DND-41 (cell line): Measurements from ENCODE around the gene TIGD6.

Experiments
- ATAC-seq: fragments of 200-7000 bp; cut with Tn5 transposase; 3 replicates; pipeline ENCODE4 v1.9.1; 2021; ENCODE audit warnings: low read depth; ENCODE audit not compliant: insufficient read depth
- DNase-seq: peaks from one replicate; pipeline ENCODE4 v3.0.0-alpha.2; 2020
- H2AFZ ChIP-seq: 2 replicates; pipeline ENCODE4 v1.6.0; 2012; ENCODE audit warnings: low read depth, low read length
- H3K27ac ChIP-seq: 2 replicates; pipeline ENCODE4 v1.5.1; 2012; ENCODE audit warnings: low read length, inconsistent platforms
- H3K27me3 ChIP-seq: fragments of 200-600 bp; sonication (generic); 2 replicates; pipeline ENCODE4 v1.6.0; 2012; ENCODE audit warnings: low read length, mild to moderate bottlenecking, inconsistent platforms; ENCODE audit not compliant: insufficient read depth, poor library complexity
- H3K36me3 ChIP-seq: 2 replicates; pipeline ENCODE4 v1.5.1; 2012; ENCODE audit warnings: low read length, inconsistent platforms; ENCODE audit not compliant: insufficient read depth
- H3K4me1 ChIP-seq: 2 replicates; pipeline ENCODE4 v1.5.1; 2012; ENCODE audit warnings: mild to moderate bottlenecking, low read length; ENCODE audit not compliant: insufficient read depth
- H3K4me2 ChIP-seq: 2 replicates; pipeline ENCODE4 v1.6.0; 2012; ENCODE audit warnings: mild to moderate bottlenecking, moderate library complexity, low read length, inconsistent platforms; ENCODE audit not compliant: insufficient read depth
- H3K4me3 ChIP-seq, 2 experiments: fragments of 200-600 bp in 1 of 2; shearing (Covaris generic) in 1 of 2; 2 replicates each; pipeline ENCODE4 v1.5.1; 2012 to 2016; ENCODE audit warnings: inconsistent platforms in 2 of 2, low read length in 2 of 2, mild to moderate bottlenecking in 2 of 2, low read depth in 1 of 2, moderate library complexity in 1 of 2
- H3K79me2 ChIP-seq: 2 replicates; pipeline ENCODE4 v1.6.0; 2012; ENCODE audit warnings: low read length, inconsistent platforms; ENCODE audit not compliant: insufficient read depth
- H3K9ac ChIP-seq: 2 replicates; pipeline ENCODE4 v1.6.0; 2012; ENCODE audit warnings: low read depth, mild to moderate bottlenecking, inconsistent platforms, low read length, moderate library complexity
- H3K9me3 ChIP-seq: 2 replicates; pipeline ENCODE4 v1.5.1; 2012; ENCODE audit warnings: low read length, moderate library complexity, mild to moderate bottlenecking, inconsistent platforms; ENCODE audit not compliant: insufficient read depth, severe bottlenecking
- H4K20me1 ChIP-seq: 2 replicates; pipeline ENCODE4 v1.6.0; 2012; ENCODE audit warnings: low read length; ENCODE audit not compliant: insufficient read depth
- EZH2 ChIP-seq: IDR thresholded peaks from 3 replicates; pipeline ENCODE4 v1.6.1; 2012; ENCODE audit warnings: borderline replicate concordance, low read depth, mild to moderate bottlenecking, moderate library complexity, low read length, inconsistent platforms; ENCODE audit not compliant: severe bottlenecking
- TF ChIP-seq, protein P1 (sequence below): IDR thresholded peaks from 2 replicates; pipeline ENCODE4 v1.5.1; 2012; ENCODE audit warnings: borderline replicate concordance, low read length, moderate library complexity, mild to moderate bottlenecking; ENCODE audit not compliant: poor library complexity, severe bottlenecking; ENCODE audit errors: extremely low read depth

Gene TIGD6

GRCh38 chr5:149969181-149969930 is 31.1 kb downstream of the TIGD6 start:
- no peaks in the 10 kb centered on the region for H3K4me1 ChIP-seq
- H3K27ac ChIP-seq: no peak overlapping the region
- no peak overlapping the region for H3K4me2 ChIP-seq
- H3K4me3 ChIP-seq: no peak overlapping the region
- H3K36me3 ChIP-seq: no peaks in the 10 kb centered on the region; the same call in 1 of the 2 replicates
- H3K27me3 ChIP-seq: no peaks in the 10 kb centered on the region
- H2AFZ ChIP-seq: no peak overlapping the region
- no peak for ATAC-seq
- H4K20me1 ChIP-seq: peaks cover 5% of the 10 kb centered on the region; the same call in 1 of the 2 replicates
- DNase-seq: no peak
- H3K9me3 ChIP-seq: no peaks in the 10 kb centered on the region
- TF ChIP-seq, protein P1, sequence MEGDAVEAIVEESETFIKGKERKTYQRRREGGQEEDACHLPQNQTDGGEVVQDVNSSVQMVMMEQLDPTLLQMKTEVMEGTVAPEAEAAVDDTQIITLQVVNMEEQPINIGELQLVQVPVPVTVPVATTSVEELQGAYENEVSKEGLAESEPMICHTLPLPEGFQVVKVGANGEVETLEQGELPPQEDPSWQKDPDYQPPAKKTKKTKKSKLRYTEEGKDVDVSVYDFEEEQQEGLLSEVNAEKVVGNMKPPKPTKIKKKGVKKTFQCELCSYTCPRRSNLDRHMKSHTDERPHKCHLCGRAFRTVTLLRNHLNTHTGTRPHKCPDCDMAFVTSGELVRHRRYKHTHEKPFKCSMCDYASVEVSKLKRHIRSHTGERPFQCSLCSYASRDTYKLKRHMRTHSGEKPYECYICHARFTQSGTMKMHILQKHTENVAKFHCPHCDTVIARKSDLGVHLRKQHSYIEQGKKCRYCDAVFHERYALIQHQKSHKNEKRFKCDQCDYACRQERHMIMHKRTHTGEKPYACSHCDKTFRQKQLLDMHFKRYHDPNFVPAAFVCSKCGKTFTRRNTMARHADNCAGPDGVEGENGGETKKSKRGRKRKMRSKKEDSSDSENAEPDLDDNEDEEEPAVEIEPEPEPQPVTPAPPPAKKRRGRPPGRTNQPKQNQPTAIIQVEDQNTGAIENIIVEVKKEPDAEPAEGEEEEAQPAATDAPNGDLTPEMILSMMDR: no peak
- no peak for TF ChIP-seq EZH2
- H3K9ac ChIP-seq: no peak overlapping the region
- peaks cover 13% of the 10 kb centered on the region for H3K79me2 ChIP-seq

DNA sequence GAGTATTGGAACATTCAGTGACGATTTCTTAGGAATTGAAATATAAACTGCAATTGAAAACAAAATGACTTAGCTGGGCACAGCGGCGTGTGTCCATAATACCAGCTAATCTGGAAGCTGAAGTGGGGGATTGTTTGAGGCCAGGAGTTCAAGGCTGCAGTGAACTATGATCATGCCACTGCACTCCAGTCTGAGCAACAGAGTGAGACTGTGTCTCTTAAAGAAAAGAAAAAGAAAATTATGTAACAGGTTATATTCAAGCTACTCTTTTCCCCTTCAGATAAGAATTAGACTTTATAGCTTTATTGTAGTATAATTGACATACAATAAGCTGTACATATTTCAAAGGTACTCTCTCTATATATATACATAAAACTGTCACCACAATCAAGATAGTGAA is 33.5 kb downstream of the TIGD6 start:
- no peak overlapping the region for H2AFZ ChIP-seq
- DNase-seq: no peak

DNA sequence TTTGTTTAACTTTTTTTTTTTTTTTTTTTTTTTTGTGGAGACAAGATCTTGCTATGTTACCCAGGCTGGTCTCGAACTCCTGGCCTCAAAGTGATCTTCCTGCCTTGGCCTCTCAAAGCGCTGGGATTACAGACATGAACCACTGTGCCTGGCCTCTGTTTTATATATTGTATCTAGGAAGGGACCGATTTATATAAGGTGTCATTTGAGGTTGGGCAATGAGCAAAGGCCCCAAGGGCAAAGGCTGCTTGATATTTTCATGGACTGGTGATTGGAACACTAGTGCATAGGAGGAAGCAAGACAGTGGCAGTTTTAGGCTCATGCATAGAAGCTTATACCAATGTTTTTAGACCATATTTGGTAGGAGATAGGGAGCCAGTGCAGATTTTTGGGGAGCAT is 36.7 kb downstream of the TIGD6 start:
- no peak for TF ChIP-seq EZH2
- TF ChIP-seq, protein P1: no peak
- no peak for ATAC-seq
- peaks cover 26% of the 10 kb centered on the region for H3K4me1 ChIP-seq

More for the DNA sequence above, 33.5 kb downstream of the TIGD6 start:
- Histone ChIP-seq H4K20me1 (peaks cover 5% of the 10 kb centered on the region; the same call in 1 of the 2 replicates), H3K9ac (no peak overlapping the region), H3K27me3 (no peaks in the 10 kb centered on the region), H3K36me3 (no peaks in the 10 kb centered on the region; the same call in 1 of the 2 replicates), H3K4me3 (no peak overlapping the region), H3K4me2 (no peak overlapping the region), H3K4me1 (peaks cover 6% of the 10 kb centered on the region), H3K27ac (no peak overlapping the region), H3K79me2 (peaks cover 14% of the 10 kb centered on the region), H3K9me3 (no peaks in the 10 kb centered on the region)
- ATAC-seq: no peak
- TF ChIP-seq, protein P1: no peak
- no peak for TF ChIP-seq EZH2

More for the DNA sequence above, 36.7 kb downstream of the TIGD6 start:
- Histone ChIP-seq H4K20me1 (no peaks in the 10 kb centered on the region; the same call in 1 of the 2 replicates), H3K27ac (no peak overlapping the region), H3K4me2 (no peak overlapping the region), H3K9me3 (no peaks in the 10 kb centered on the region), H3K4me3 (no peak overlapping the region), H3K27me3 (no peaks in the 10 kb centered on the region), H2AFZ (no peak overlapping the region), H3K36me3 (no peaks in the 10 kb centered on the region), H3K79me2 (peaks cover 20% of the 10 kb centered on the region), H3K9ac (no peak overlapping the region)
- DNase-seq: no peak
